SK-N-SH treated with all-trans-retinoic acid at 6 μM for 48 hours (cell line): Measurements from ENCODE around the gene TXNDC11.

Source experiments
- ARNTL ChIP-seq: fragments of 450-650 bp; formaldehyde crosslinking; IDR thresholded peaks from 2 replicates; pipeline ENCODE4 v1.5.0; 2020; ENCODE audit warnings: low read depth, mild to moderate bottlenecking, moderate library complexity, borderline replicate concordance
- BACH2 ChIP-seq: fragments of 250-450 bp; sonication (Bioruptor Pico); IDR thresholded peaks from 2 replicates; pipeline ENCODE4 v1.9.0; 2021; ENCODE audit warnings: mild to moderate bottlenecking, borderline replicate concordance
- CREB5 ChIP-seq: fragments of 250-450 bp; sonication (Bioruptor Pico); IDR thresholded peaks from 2 replicates; pipeline ENCODE4 v1.5.1; 2020; ENCODE audit warnings: low read depth, mild to moderate bottlenecking, moderate library complexity
- GLIS3 ChIP-seq: fragments of 250-450 bp; sonication (Bioruptor Pico); IDR thresholded peaks from 2 replicates; pipeline ENCODE4 v1.5.0; 2020; ENCODE audit warnings: mild to moderate bottlenecking, moderate library complexity
- OSR1 ChIP-seq: fragments of 250-450 bp; sonication (Bioruptor Pico); IDR thresholded peaks from 2 replicates; pipeline ENCODE4 v1.8.0; 2022; ENCODE audit warnings: moderate library complexity, mild to moderate bottlenecking, inconsistent platforms
- PATZ1 ChIP-seq: fragments of 250-450 bp; sonication (Bioruptor Pico); IDR thresholded peaks from 2 replicates; pipeline ENCODE4 v1.8.0; 2020; ENCODE audit warnings: mild to moderate bottlenecking, moderate library complexity, borderline replicate concordance
- RARB ChIP-seq: fragments of 250-450 bp; sonication (Bioruptor Pico); IDR thresholded peaks from 2 replicates; pipeline ENCODE4 v1.8.0; 2021; ENCODE audit warnings: mild to moderate bottlenecking, moderate library complexity
- SNAI2 ChIP-seq: fragments of 250-450 bp; sonication (Bioruptor Pico); IDR thresholded peaks from 2 replicates; pipeline ENCODE4 v1.5.0; 2020; ENCODE audit warnings: mild to moderate bottlenecking, moderate library complexity
- TOX ChIP-seq: fragments of 250-450 bp; sonication (Bioruptor Pico); IDR thresholded peaks from 2 replicates; pipeline ENCODE4 v1.8.0; 2021; ENCODE audit warnings: mild to moderate bottlenecking, moderate library complexity, borderline replicate concordance
- ZFP3 ChIP-seq: fragments of 250-450 bp; sonication (Bioruptor Pico); IDR thresholded peaks from 2 replicates; pipeline ENCODE4 v1.5.0; 2020; ENCODE audit warnings: mild to moderate bottlenecking, moderate library complexity
- ZNF565 ChIP-seq: fragments of 450-650 bp; formaldehyde crosslinking; conservative IDR thresholded peaks from 2 replicates; pipeline ENCODE4 v1.5.0; 2020; ENCODE audit warnings: low read depth, mild to moderate bottlenecking, moderate library complexity
- ZNF8 ChIP-seq: fragments of 450-650 bp; formaldehyde crosslinking; IDR thresholded peaks from 2 replicates; pipeline ENCODE4 v1.5.0; 2020; ENCODE audit warnings: mild to moderate bottlenecking, moderate library complexity

- TF ChIP-seq ARNTL: no peak
- no peak for TF ChIP-seq RARB
- TF ChIP-seq ZFP3 (CRISPR knock-in tag): no peak
- no peak for TF ChIP-seq ZNF8 (CRISPR knock-in tag)
- TF ChIP-seq SNAI2 (CRISPR knock-in tag): no peak
- TF ChIP-seq PATZ1 (CRISPR knock-in tag): no peak
- no peak for TF ChIP-seq CREB5 (CRISPR knock-in tag)
- TF ChIP-seq BACH2 (CRISPR knock-in tag): no peak
- TF ChIP-seq ZNF565 (CRISPR knock-in tag): no peak
- no peak for TF ChIP-seq GLIS3 (CRISPR knock-in tag)
- no peak for TF ChIP-seq TOX (CRISPR knock-in tag)
- no peak for TF ChIP-seq OSR1 (CRISPR knock-in tag)
These were observed 6.9 kb downstream of the TXNDC11 start for GRCh38 chr16:11735787-11736186.
